Measurements from ENCODE around the gene NRDE2.

The NRDE2 gene

GRCh38 chr14:90299408-90299807, 32.3 kb downstream of the NRDE2 start:
- DNase-seq (ENCODE audit: low read depth): no peak

GRCh38 chr14:90297876-90298629, 33.7 kb downstream of the NRDE2 start:
- no peak for DNase-seq (ENCODE audit: low read depth)

- no peak for DNase-seq (ENCODE audit: low read depth)
Observed at GRCh38 chr14:90296641-90297040, 35.1 kb downstream of the NRDE2 start.

GRCh38 chr14:90295870-90296516, 35.7 kb downstream of the NRDE2 start:
- DNase-seq (ENCODE audit: low read depth): no peak

GRCh38 chr14:90294872-90295271, 36.9 kb downstream of the NRDE2 start:
- no peak for DNase-seq (ENCODE audit: low read depth)

GRCh38 chr14:90293766-90294730, 37.7 kb downstream of the NRDE2 start:
- DNase-seq (ENCODE audit: low read depth): no peak

- DNase-seq (ENCODE audit: low read depth): no peak
Observed at GRCh38 chr14:90291699-90292098, 40.0 kb downstream of the NRDE2 start.

GRCh38 chr14:90290337-90291011, 41.3 kb downstream of the NRDE2 start:
- no peak for DNase-seq (ENCODE audit: low read depth)

- no peak for DNase-seq (ENCODE audit: low read depth)
Observed at GRCh38 chr14:90288651-90289355, 42.9 kb downstream of the NRDE2 start.

GRCh38 chr14:90287791-90288190, 44.0 kb downstream of the NRDE2 start:
- DNase-seq (ENCODE audit: low read depth): no peak

- DNase-seq (ENCODE audit: low read depth): no peak
Observed at GRCh38 chr14:90281756-90282155, 50.0 kb downstream of the NRDE2 start.

- no peak for DNase-seq (ENCODE audit: low read depth)
Observed at GRCh38 chr14:90281261-90281660, 50.5 kb downstream of the NRDE2 start.

- no peak for DNase-seq (ENCODE audit: low read depth)
Observed at GRCh38 chr14:90280096-90280495, 51.6 kb downstream of the NRDE2 start.

- DNase-seq (ENCODE audit: low read depth): no peak
Observed at GRCh38 chr14:90278199-90279175, 53.3 kb downstream of the NRDE2 start.

- DNase-seq (ENCODE audit: low read depth): no peak
Observed at GRCh38 chr14:90277581-90278198, 54.1 kb downstream of the NRDE2 start.

- no peak for DNase-seq (ENCODE audit: low read depth)
Observed at GRCh38 chr14:90276646-90277367, 54.9 kb downstream of the NRDE2 start.

GRCh38 chr14:90275820-90276219, 55.9 kb downstream of the NRDE2 start:
- no peak for DNase-seq (ENCODE audit: low read depth)

GRCh38 chr14:90275458-90275814, 56.3 kb downstream of the NRDE2 start:
- DNase-seq (ENCODE audit: low read depth): no peak

GRCh38 chr14:90274808-90275457, 56.8 kb downstream of the NRDE2 start:
- DNase-seq (ENCODE audit: low read depth): no peak
